GM12878 (cell line): ENCODE measurements around the gene SPATA3. TPM values are rescaled to one million over a fixed set of nuclear protein-coding genes. Genes with fewer than 3 reads are reported as not detected.

Experiments
- ATAC-seq: fragments of 200-7000 bp; cut with Tn5 transposase; 3 replicates; pipeline ENCODE4 v1.9.1; 2020; ENCODE audit warnings: mild to moderate bottlenecking, moderate library complexity
- BruUV-seq: library from RNA; stranded (reverse); fragments of 400-500 nt; replicated peaks from 2 replicates; lab custom pipeline; 2021; lab: Mats Ljungman, UMichigan
- CTCF ChIA-PET: fragments of 300-600 bp; sonication (Branson Sonifier 250); formaldehyde crosslinking; extraction: SDS; loops from one replicate; lab custom pipeline; 2021; ENCODE audit warnings: inconsistent platforms; lab: Yijun Ruan, JAX
- POLR2A ChIA-PET: fragments of 350-600 bp; formaldehyde crosslinking; extraction: SDS; loops from one replicate; lab custom pipeline; 2021; ENCODE audit warnings: inconsistent platforms; lab: Charles Lee
- RAD21 ChIA-PET: fragments of 300-600 bp; sonication (Branson Sonifier 250); formaldehyde crosslinking; loops from one replicate; lab custom pipeline; 2023; ENCODE audit warnings: antibody characterized with exemption; ENCODE audit not compliant: unreplicated experiment; lab: Charles Lee
- SMC1A ChIA-PET: fragments of 300-600 bp; sonication (Branson Sonifier 250); formaldehyde crosslinking; loops from one replicate; lab custom pipeline; 2023; ENCODE audit not compliant: unreplicated experiment, uncharacterized antibody; lab: Charles Lee
- DNase-seq: peaks from one replicate; pipeline ENCODE4 v3.0.0-alpha.2; 2011; ENCODE audit warnings: low read depth, low spot score
- FAIRE-seq: peaks from 3 replicates; lab custom pipeline; 2011; peaks lifted over from hg19 to GRCh38; lab: Jason Lieb, UNC
- H2AFZ ChIP-seq: 2 replicates; pipeline ENCODE4 v1.6.0; 2011; ENCODE audit warnings: low read depth, low read length, control low read depth; ENCODE audit not compliant: control insufficient read depth
- H3K27ac ChIP-seq: 2 replicates; pipeline ENCODE4 v1.5.1; 2011; ENCODE audit warnings: control low read depth; ENCODE audit not compliant: control insufficient read depth, insufficient read depth
- H3K27me3 ChIP-seq, 2 experiments: replicated peaks in 1 of 2; 2 replicates each; pipeline versions ENCODE4 v1.6.0 to v1.6.1; 2011; ENCODE audit warnings: low read length in 1 of 2; ENCODE audit not compliant: control insufficient read depth in 2 of 2, insufficient read depth in 2 of 2
- H3K36me3 ChIP-seq, 2 experiments: 2 replicates each; pipeline ENCODE4 v1.5.1; 2011; ENCODE audit warnings: low read length in 1 of 2; ENCODE audit not compliant: control insufficient read depth in 2 of 2, insufficient read depth in 2 of 2
- H3K4me1 ChIP-seq: 2 replicates; pipeline ENCODE4 v1.6.1; 2011; ENCODE audit warnings: mild to moderate bottlenecking, low read length, moderate library complexity, mixed read lengths; ENCODE audit not compliant: control insufficient read depth, insufficient read depth
- H3K4me2 ChIP-seq: 2 replicates; pipeline ENCODE4 v1.6.0; 2011; ENCODE audit warnings: control low read depth; ENCODE audit not compliant: control insufficient read depth, insufficient read depth
- H3K4me3 ChIP-seq: fragments of 200-600 bp; sonication (generic); 2 replicates; pipeline ENCODE4 v1.5.1; 2016
- H3K79me2 ChIP-seq: 2 replicates; pipeline ENCODE4 v1.6.0; 2011; ENCODE audit warnings: low read length; ENCODE audit not compliant: control insufficient read depth, insufficient read depth
- H3K9ac ChIP-seq: 2 replicates; pipeline ENCODE4 v1.8.0; 2011; ENCODE audit warnings: low read length, control low read depth, mixed read lengths; ENCODE audit not compliant: control insufficient read depth, insufficient read depth
- H3K9me3 ChIP-seq: replicated peaks from 3 replicates; pipeline ENCODE4 v1.5.1; 2011; ENCODE audit warnings: mild to moderate bottlenecking, low read length; ENCODE audit not compliant: control insufficient read depth, insufficient read depth
- H4K20me1 ChIP-seq: 2 replicates; pipeline ENCODE4 v1.6.0; 2011; ENCODE audit not compliant: control insufficient read depth, insufficient read depth
- BMI1 ChIP-seq: fragments of 450-650 bp; IDR thresholded peaks from 2 replicates; pipeline ENCODE4 v1.6.1; 2016; ENCODE audit warnings: mild to moderate bottlenecking, moderate library complexity, borderline replicate concordance
- CEBPB ChIP-seq, 2 experiments: fragments of 150-350 bp in 1 of 2; IDR thresholded peaks; 2 replicates each; pipeline ENCODE4 v1.6.1; 2012 to 2014; ENCODE audit warnings: low read depth in 2 of 2, low read length in 2 of 2, borderline replicate concordance in 1 of 2, inconsistent platforms in 1 of 2
- IRF5 ChIP-seq: fragments of 450-650 bp; IDR thresholded peaks from 2 replicates; pipeline ENCODE4 v1.6.1; 2017; ENCODE audit warnings: borderline replicate concordance
- JUNB ChIP-seq: IDR thresholded peaks from 2 replicates; pipeline ENCODE4 v1.6.1; 2016; ENCODE audit warnings: antibody characterized with exemption, mild to moderate bottlenecking
- KAT2A ChIP-seq: conservative IDR thresholded peaks from 2 replicates; pipeline ENCODE4 v1.6.1; 2011; ENCODE audit warnings: low read depth, low read length; ENCODE audit not compliant: control insufficient read depth
- MEF2A ChIP-seq: IDR thresholded peaks from 2 replicates; pipeline ENCODE4 v1.6.1; 2011; ENCODE audit warnings: low read depth, mild to moderate bottlenecking, low read length, moderate library complexity; ENCODE audit not compliant: insufficient read depth
- MTA2 ChIP-seq: fragments of 450-650 bp; IDR thresholded peaks from 2 replicates; pipeline ENCODE4 v1.6.1; 2016; ENCODE audit warnings: low read depth, mild to moderate bottlenecking, moderate library complexity
- POLR2AphosphoS5 ChIP-seq: IDR thresholded peaks from 2 replicates; pipeline ENCODE4 v1.6.1; 2011; ENCODE audit warnings: mild to moderate bottlenecking, low read length, inconsistent platforms
- YBX1 ChIP-seq: fragments of 450-650 bp; IDR thresholded peaks from 2 replicates; pipeline ENCODE4 v1.6.1; 2016; ENCODE audit warnings: antibody characterized with exemption
- ZNF24 ChIP-seq: fragments of 450-650 bp; IDR thresholded peaks from 2 replicates; pipeline ENCODE4 v1.6.1; 2017; ENCODE audit warnings: antibody characterized with exemption, mild to moderate bottlenecking
- in situ Hi-C: fragments of 300-500 bp; cut with MboI; formaldehyde crosslinking; loops from 9 replicates; pipeline ENCODE4 v1.14.3; 2018; ENCODE audit warnings: mixed read lengths
- intact Hi-C: fragments of 100-400 bp; cut with micrococcal nuclease; formaldehyde crosslinking; loops from one replicate; pipeline ENCODE4 v1.14.2; 2022; ENCODE audit not compliant: unreplicated experiment
- polyA plus RNA-seq, 11 experiments: library from polyadenylated mRNA; depleted of rRNA in 4 of 11; unstranded in 6 of 11; stranded (reverse) in 5 of 11; fragments of >200 nt; fragmentation: Nextera tagmentation in 4 of 11; fragmentation: Illumina TruSeq in 1 of 11; extraction: Ambion mirVana in 4 of 11; extraction: Trizol in 1 of 11; gene quantifications; 1 replicate in 1 of 11; 2 replicates in 10 of 11; pipeline versions ENCODE4 v1.2.1 to v1.2.3, GENCODE V29; 2011 to 2016; ENCODE audit warnings: inconsistent platforms in 2 of 11, missing spikeins in 2 of 11, low read depth in 1 of 11
- total RNA-seq, 4 experiments: library from RNA; depleted of rRNA in 3 of 4; stranded (reverse); fragments of >200 nt in 3 of 4; fragmentation: Illumina TruSeq in 1 of 4; extraction: Trizol in 1 of 4; gene quantifications; 2 replicates each; pipeline versions ENCODE4 v1.2.1 to v1.2.3, GENCODE V29; 2013 to 2021

Gene SPATA3
- total and polyA plus RNA-seq, 10 of the 15 experiments (the other 5 are each of a cell fraction or from before 2014, with no cell fraction given): not detected

GRCh38 chr2:230957756-230958391 lies 38.0 kb upstream of the SPATA3 start:
- TF ChIP-seq ZNF24 (0 out of 2 replicates have a peak, but pooled peaks have one; percentile 2), MTA2 (no peak), JUNB (peak; percentile 82), KAT2A (no peak), IRF5 (no peak), MEF2A (0 out of 2 replicates have a peak, but pooled peaks have one; percentile 14), YBX1 (no peak), BMI1 (no peak), CEBPB (IDR thresholded peaks at IDR 0.05; ENCODE audit: borderline replicate concordance in 1 of 2, low read depth in 2 of 2, low read length in 2 of 2) (no peak), POLR2AphosphoS5 (peak; percentile 4; the same call in 1 of the 2 replicates)
- Histone ChIP-seq H3K4me3 (peak overlapping the region; percentile 72), H3K9me3 (no peaks in the 10 kb centered on the region), H3K79me2 (peaks cover 33% of the 10 kb centered on the region), H3K4me1 (peaks cover 46% of the 10 kb centered on the region), H3K9ac (peak overlapping the region; percentile 99), H4K20me1 (no peaks in the 10 kb centered on the region), H3K27ac (peak overlapping the region; percentile 99), H3K27me3 (no peaks in the 10 kb centered on the region), H3K36me3 (peaks cover 2 to 7% of the 10 kb centered on the region in 2 experiments), H2AFZ (no peak overlapping the region), H3K4me2 (peak overlapping the region; percentile 93)
- FAIRE-seq (no peak), ATAC-seq (peak; percentile 9; the same call in 2 of the 3 replicates), DNase-seq (no peak)
- BruUV-seq: TSS peak; percentile 87
- in situ Hi-C loops (loop anchor here (10.0 kb wide), 1 partner anchor 293 kb away; no protein-coding TSS in a partner anchor), intact Hi-C loops (loop anchor here (1.0 to 10.0 kb wide), 3 partner anchors 16 to 373 kb away; no protein-coding TSS in a partner anchor)
- CTCF ChIA-PET: interaction anchor here (0.6 to 28.4 kb wide), 4 partner anchors 14 to 44 kb away, joined by 3 to 372 read pairs (median 5); no protein-coding TSS in a partner anchor
- SMC1A ChIA-PET: interaction anchor here (1.0 to 21.6 kb wide), 4 partner anchors 11 to 33 kb away, joined by 4 to 411 read pairs (median 257); partner anchors contain the start of gene GPR55
- POLR2A ChIA-PET: interaction anchor here (0.6 to 17.2 kb wide), 7 partner anchors 10 to 523 kb away, joined by 3 to 192 read pairs (median 6); no protein-coding TSS in a partner anchor
- RAD21 ChIA-PET: interaction anchor here (0.8 to 22.2 kb wide), 7 partner anchors 9 to 40 kb away, joined by 3 to 400 read pairs (median 5); no protein-coding TSS in a partner anchor
